ENCODE data around the gene ELOB. TPM values are rescaled to one million over a fixed set of nuclear protein-coding genes. Genes with fewer than 3 reads are reported as not detected.

The ELOB gene
- total and polyA plus RNA-seq, 2 experiments from 2014 or later, result 255 to 642 TPM

- Histone ChIP-seq H3K9me2 (replicated peaks; ENCODE audit: insufficient read depth) (no peaks in the 10 kb centered on the region), H2AFZ (no peak overlapping the region)
- 91% methylated on average over 10 of the region's 10 CpGs for WGBS (ENCODE audit: low lambda C conversion rate, missing lambda C conversion rate)
Observed at GRCh38 chr16:2824626-2825025, 47.5 kb upstream of the ELOB start.

DNA sequence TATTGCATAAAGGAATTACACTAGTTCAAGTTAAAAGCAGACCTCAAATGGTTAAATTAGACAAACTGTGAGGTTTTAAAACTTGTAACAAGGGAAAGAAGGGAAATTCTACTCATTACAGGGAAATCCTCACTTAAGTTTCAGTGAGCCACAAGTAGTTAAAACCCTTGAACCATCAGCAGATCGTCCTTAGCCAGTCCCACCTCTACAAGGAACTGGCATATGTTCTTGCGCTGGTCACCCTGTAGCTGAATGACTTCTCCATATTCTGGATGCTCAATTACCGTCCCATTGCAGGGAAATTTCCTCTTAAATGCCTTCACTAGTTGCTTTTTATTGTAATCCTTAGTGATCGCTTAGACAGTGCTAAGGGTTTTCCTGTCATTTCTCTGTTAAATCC lies 45.4 kb upstream of the ELOB start:
- Histone ChIP-seq H2AFZ (no peak overlapping the region), H3K27ac (no peak overlapping the region), H3K4me3 (no peak overlapping the region), H3K27me3 (no peaks in the 10 kb centered on the region), H4K20me1 (ENCODE audit: insufficient read depth, poor library complexity, severe bottlenecking) (no peaks in the 10 kb centered on the region), H3K4me2 (no peak overlapping the region), H3K9me3 (ENCODE audit: low read depth) (no peaks in the 10 kb centered on the region), H3K36me3 (replicated peaks; ENCODE audit: insufficient read depth, low read depth) (no peaks in the 10 kb centered on the region), H3K79me2 (no peaks in the 10 kb centered on the region), H3K9me2 (replicated peaks; ENCODE audit: insufficient read depth) (no peaks in the 10 kb centered on the region), H3K4me1 (ENCODE audit: insufficient read depth) (no peaks in the 10 kb centered on the region)
- 69% methylated on average over 4 of the region's 4 CpGs for WGBS (ENCODE audit: low lambda C conversion rate, missing lambda C conversion rate)
- DNase-seq (ENCODE audit: low spot score), result no peak
- TF ChIP-seq, protein P1, sequence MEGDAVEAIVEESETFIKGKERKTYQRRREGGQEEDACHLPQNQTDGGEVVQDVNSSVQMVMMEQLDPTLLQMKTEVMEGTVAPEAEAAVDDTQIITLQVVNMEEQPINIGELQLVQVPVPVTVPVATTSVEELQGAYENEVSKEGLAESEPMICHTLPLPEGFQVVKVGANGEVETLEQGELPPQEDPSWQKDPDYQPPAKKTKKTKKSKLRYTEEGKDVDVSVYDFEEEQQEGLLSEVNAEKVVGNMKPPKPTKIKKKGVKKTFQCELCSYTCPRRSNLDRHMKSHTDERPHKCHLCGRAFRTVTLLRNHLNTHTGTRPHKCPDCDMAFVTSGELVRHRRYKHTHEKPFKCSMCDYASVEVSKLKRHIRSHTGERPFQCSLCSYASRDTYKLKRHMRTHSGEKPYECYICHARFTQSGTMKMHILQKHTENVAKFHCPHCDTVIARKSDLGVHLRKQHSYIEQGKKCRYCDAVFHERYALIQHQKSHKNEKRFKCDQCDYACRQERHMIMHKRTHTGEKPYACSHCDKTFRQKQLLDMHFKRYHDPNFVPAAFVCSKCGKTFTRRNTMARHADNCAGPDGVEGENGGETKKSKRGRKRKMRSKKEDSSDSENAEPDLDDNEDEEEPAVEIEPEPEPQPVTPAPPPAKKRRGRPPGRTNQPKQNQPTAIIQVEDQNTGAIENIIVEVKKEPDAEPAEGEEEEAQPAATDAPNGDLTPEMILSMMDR (IDR thresholded peaks at IDR 0.05; ENCODE audit: poor library complexity), result no peak
- TF ChIP-seq EZH2phosphoT487 (IDR thresholded peaks at IDR 0.05; ENCODE audit: low read depth, severe bottlenecking, unreplicated experiment) (no peak), EZH2 (IDR thresholded peaks at IDR 0.05; ENCODE audit: borderline replicate concordance) (no peak)

More at GRCh38 chr16:2824626-2825025, 47.5 kb upstream of the ELOB start:
- no peaks in the 10 kb centered on the region for H3K79me2 ChIP-seq
- no peak overlapping the region for H3K27ac ChIP-seq
- TF ChIP-seq EZH2phosphoT487 (IDR thresholded peaks at IDR 0.05; ENCODE audit: low read depth, severe bottlenecking, unreplicated experiment) (no peak), EZH2 (IDR thresholded peaks at IDR 0.05; ENCODE audit: borderline replicate concordance) (no peak)
- TF ChIP-seq, protein P1 (IDR thresholded peaks at IDR 0.05; ENCODE audit: poor library complexity), result no peak
- no peak for DNase-seq (ENCODE audit: low spot score)
- no peak overlapping the region for H3K4me2 ChIP-seq
- no peak overlapping the region for H3K4me3 ChIP-seq
- H3K9me3 ChIP-seq (ENCODE audit: low read depth), result no peaks in the 10 kb centered on the region
- no peaks in the 10 kb centered on the region for H4K20me1 ChIP-seq (ENCODE audit: insufficient read depth, poor library complexity, severe bottlenecking)
- H3K4me1 ChIP-seq (ENCODE audit: insufficient read depth), result peaks cover under 1% of the 10 kb centered on the region
- no peaks in the 10 kb centered on the region for H3K27me3 ChIP-seq
- no peaks in the 10 kb centered on the region for H3K36me3 ChIP-seq (replicated peaks; ENCODE audit: insufficient read depth, low read depth)

GRCh38 chr16:2822158-2822495 lies 45.0 kb upstream of the ELOB start:
- 81% methylated on average over 8 of the region's 8 CpGs for WGBS (ENCODE audit: low lambda C conversion rate, missing lambda C conversion rate)
- no peaks in the 10 kb centered on the region for H3K27me3 ChIP-seq

More at GRCh38 chr16:2822158-2822495, 45.0 kb upstream of the ELOB start:
- Histone ChIP-seq H3K9me2 (replicated peaks; ENCODE audit: insufficient read depth) (no peaks in the 10 kb centered on the region), H3K36me3 (replicated peaks; ENCODE audit: insufficient read depth, low read depth) (no peaks in the 10 kb centered on the region), H2AFZ (no peak overlapping the region), H3K9me3 (ENCODE audit: low read depth) (no peaks in the 10 kb centered on the region), H4K20me1 (ENCODE audit: insufficient read depth, poor library complexity, severe bottlenecking) (no peaks in the 10 kb centered on the region), H3K4me2 (no peak overlapping the region), H3K4me3 (no peak overlapping the region), H3K27ac (no peak overlapping the region), H3K79me2 (no peaks in the 10 kb centered on the region), H3K4me1 (ENCODE audit: insufficient read depth) (no peaks in the 10 kb centered on the region)
- no peak for DNase-seq (ENCODE audit: low spot score)
- no peak for TF ChIP-seq EZH2 (IDR thresholded peaks at IDR 0.05; ENCODE audit: borderline replicate concordance)
- TF ChIP-seq, protein P1 (IDR thresholded peaks at IDR 0.05; ENCODE audit: poor library complexity), result no peak
- no peak for TF ChIP-seq EZH2phosphoT487 (IDR thresholded peaks at IDR 0.05; ENCODE audit: low read depth, severe bottlenecking, unreplicated experiment)

Data from hepatocyte (in vitro differentiated cells).